Measurements from ENCODE around the gene PALLD. TPM values are rescaled to one million over a fixed set of nuclear protein-coding genes. Genes with fewer than 3 reads are reported as not detected.

PALLD gene
- total RNA-seq, 1 donor from 2014 or later = 85.7 TPM

DNA sequence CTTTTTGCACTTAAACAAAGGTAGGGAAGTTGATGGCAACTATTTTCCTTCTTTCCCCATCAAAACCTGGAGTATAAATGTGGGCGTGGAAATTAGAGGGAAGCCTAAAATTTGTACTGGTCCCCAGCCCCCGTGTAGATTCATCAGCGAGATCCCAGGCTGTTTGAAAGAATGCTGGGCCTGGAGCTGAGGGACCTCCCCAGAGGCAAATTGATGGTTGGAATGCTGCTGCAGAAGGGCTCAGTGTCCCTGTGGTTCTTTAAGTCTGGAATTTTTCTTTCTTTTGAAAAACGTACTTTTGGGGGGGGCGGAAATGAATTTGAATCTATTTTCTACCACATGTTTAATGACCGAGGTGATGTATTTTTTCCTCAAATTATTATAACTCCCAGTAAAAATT lies 316.0 kb downstream of the PALLD start:
- Histone ChIP-seq H3K4me3 (no peak overlapping the region), H3K4me1 (peaks cover 49% of the 10 kb centered on the region), H3K36me3 (no peaks in the 10 kb centered on the region), H3K9ac (no peak overlapping the region), H4K20me1 (ENCODE audit: low read depth) (no peaks in the 10 kb centered on the region), H3K79me2 (ENCODE audit: low read depth) (peaks cover 7% of the 10 kb centered on the region), H3K4me2 (peak overlapping the region; percentile 0), H3K27ac (peak overlapping the region; percentile 20), H3K27me3 (no peaks in the 10 kb centered on the region), H3F3A (ENCODE audit: low read depth) (peaks cover 35% of the 10 kb centered on the region), H2AFZ (replicated peaks) (no peak overlapping the region), H3K9me3 (ENCODE audit: low read depth) (no peaks in the 10 kb centered on the region)
- Mint-ChIP-seq H3K9me3 (peaks cover 2% of the 10 kb centered on the region), H3K27ac (peak overlapping the region; percentile 85), H3K4me1 (peaks cover 56% of the 10 kb centered on the region), H3K4me3 (no peak overlapping the region), H3K36me3 (peaks cover 9% of the 10 kb centered on the region), H3K27me3 (ENCODE audit: insufficient read depth, low read depth) (peaks cover 4% of the 10 kb centered on the region)
- TF ChIP-seq EZH2phosphoT487 (IDR thresholded peaks at IDR 0.05) (no peak), EZH2 (IDR thresholded peaks at IDR 0.05) (no peak)
- TF ChIP-seq, protein P1, sequence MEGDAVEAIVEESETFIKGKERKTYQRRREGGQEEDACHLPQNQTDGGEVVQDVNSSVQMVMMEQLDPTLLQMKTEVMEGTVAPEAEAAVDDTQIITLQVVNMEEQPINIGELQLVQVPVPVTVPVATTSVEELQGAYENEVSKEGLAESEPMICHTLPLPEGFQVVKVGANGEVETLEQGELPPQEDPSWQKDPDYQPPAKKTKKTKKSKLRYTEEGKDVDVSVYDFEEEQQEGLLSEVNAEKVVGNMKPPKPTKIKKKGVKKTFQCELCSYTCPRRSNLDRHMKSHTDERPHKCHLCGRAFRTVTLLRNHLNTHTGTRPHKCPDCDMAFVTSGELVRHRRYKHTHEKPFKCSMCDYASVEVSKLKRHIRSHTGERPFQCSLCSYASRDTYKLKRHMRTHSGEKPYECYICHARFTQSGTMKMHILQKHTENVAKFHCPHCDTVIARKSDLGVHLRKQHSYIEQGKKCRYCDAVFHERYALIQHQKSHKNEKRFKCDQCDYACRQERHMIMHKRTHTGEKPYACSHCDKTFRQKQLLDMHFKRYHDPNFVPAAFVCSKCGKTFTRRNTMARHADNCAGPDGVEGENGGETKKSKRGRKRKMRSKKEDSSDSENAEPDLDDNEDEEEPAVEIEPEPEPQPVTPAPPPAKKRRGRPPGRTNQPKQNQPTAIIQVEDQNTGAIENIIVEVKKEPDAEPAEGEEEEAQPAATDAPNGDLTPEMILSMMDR (IDR thresholded peaks at IDR 0.05) = no peak
- DNase-seq (ENCODE audit: low spot score) = peak; percentile 56

DNA sequence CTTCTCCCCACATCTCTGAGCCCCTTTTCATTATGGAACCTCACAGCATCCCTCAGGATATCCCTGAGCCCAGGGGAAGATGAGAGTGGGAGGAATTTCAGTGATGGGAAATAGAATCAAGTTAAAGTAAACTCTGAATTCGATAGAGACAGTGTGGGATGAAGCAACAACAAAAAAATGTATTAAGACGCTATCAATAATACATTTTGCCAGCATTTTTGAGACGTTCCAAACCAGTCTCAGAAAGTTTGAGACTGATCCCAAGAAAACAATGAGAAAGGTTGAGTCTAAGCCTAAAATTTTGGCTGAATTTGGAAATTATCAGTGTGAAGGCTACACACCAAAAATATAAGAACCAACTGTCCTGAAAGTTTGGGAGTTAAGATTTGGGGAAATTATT lies 317.0 kb downstream of the PALLD start:
- peak overlapping the region; percentile 89 for H3K27ac Mint-ChIP-seq
- H3K27me3 ChIP-seq = no peaks in the 10 kb centered on the region
- no peaks in the 10 kb centered on the region for H3K9me3 ChIP-seq (ENCODE audit: low read depth)
- no peak overlapping the region for H3K9ac ChIP-seq
- H3K4me3 Mint-ChIP-seq = no peak overlapping the region
- H3K36me3 Mint-ChIP-seq = peaks cover 5% of the 10 kb centered on the region
- no peak for TF ChIP-seq EZH2phosphoT487 (IDR thresholded peaks at IDR 0.05)
- no peak for TF ChIP-seq EZH2 (IDR thresholded peaks at IDR 0.05)
- TF ChIP-seq, protein P1 (IDR thresholded peaks at IDR 0.05) = no peak
- DNase-seq (ENCODE audit: low spot score) = no peak
- H3K4me3 ChIP-seq = no peak overlapping the region
- H3K4me2 ChIP-seq = no peak overlapping the region
- no peaks in the 10 kb centered on the region for H4K20me1 ChIP-seq (ENCODE audit: low read depth)
- H3F3A ChIP-seq (ENCODE audit: low read depth) = peaks cover 39% of the 10 kb centered on the region
- H3K4me1 ChIP-seq = peaks cover 60% of the 10 kb centered on the region
- peaks cover 62% of the 10 kb centered on the region for H3K4me1 Mint-ChIP-seq
- H3K36me3 ChIP-seq = no peaks in the 10 kb centered on the region
- peaks cover 4% of the 10 kb centered on the region for H3K27me3 Mint-ChIP-seq (ENCODE audit: insufficient read depth, low read depth)
- no peak overlapping the region for H2AFZ ChIP-seq (replicated peaks)
- H3K9me3 Mint-ChIP-seq = peaks cover 2% of the 10 kb centered on the region
- no peak overlapping the region for H3K27ac ChIP-seq
- H3K79me2 ChIP-seq (ENCODE audit: low read depth) = peaks cover 15% of the 10 kb centered on the region

DNA sequence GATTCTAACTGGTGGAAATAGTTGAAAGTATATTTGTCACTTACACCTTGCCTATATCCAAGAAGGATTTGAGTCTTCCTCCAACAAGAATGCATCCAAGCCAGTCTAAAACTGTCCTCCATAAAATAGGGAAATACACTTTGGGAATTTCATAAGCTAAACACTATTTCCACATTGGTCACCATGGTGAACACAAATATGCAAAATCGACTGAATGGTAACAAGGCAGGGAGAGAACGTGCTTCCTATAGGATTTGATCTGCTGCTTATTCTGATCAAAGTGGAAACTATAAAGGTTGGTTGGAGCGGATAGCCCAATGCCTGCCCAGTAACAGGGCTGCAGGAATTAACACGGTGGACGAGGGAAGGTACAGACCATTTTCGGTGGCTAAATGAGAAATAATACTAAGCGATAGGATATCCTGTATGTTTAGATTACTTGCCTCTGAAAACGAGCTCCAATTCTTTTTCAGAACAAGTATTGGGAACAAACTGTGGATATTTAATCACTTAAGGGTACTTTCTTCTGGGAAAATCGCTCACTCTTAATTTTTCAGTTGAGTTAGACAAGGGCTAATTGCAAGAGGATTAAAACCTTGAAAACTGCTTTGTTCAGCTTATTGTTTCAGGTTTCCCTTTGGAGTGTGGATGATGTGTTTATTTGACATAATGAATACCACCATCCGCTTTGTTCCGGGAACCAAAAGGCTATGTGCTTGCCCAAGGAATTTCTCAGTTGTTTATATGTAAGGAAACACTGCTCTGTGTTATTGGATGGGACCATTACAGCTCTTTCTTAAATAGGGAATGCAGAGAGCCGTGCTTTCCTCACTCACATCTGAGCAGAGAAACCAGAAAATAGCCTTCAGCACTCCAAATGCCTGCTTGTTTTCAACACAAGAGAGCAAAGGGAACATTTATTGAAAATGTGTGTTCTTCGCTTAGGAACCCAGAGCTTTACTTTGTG lies 318.8 kb downstream of the PALLD start:
- no peaks in the 10 kb centered on the region for H3K9me3 Mint-ChIP-seq
- no peaks in the 10 kb centered on the region for H4K20me1 ChIP-seq (ENCODE audit: low read depth)
- peaks cover 4% of the 10 kb centered on the region for H3K27me3 Mint-ChIP-seq (ENCODE audit: insufficient read depth, low read depth)
- H3K27ac ChIP-seq = peak overlapping the region; percentile 96
- peaks cover 56% of the 10 kb centered on the region for H3F3A ChIP-seq (ENCODE audit: low read depth)
- no peak overlapping the region for H3K4me3 Mint-ChIP-seq
- H3K4me3 ChIP-seq = no peak overlapping the region
- H3K79me2 ChIP-seq (ENCODE audit: low read depth) = peaks cover 16% of the 10 kb centered on the region
- H3K36me3 Mint-ChIP-seq = peaks cover 2% of the 10 kb centered on the region
- H3K36me3 ChIP-seq = no peaks in the 10 kb centered on the region
- TF ChIP-seq, protein P1 (IDR thresholded peaks at IDR 0.05) = no peak
- TF ChIP-seq EZH2phosphoT487 (IDR thresholded peaks at IDR 0.05) = no peak
- no peak for TF ChIP-seq EZH2 (IDR thresholded peaks at IDR 0.05)
- H3K4me1 ChIP-seq = peaks cover 73% of the 10 kb centered on the region
- peaks cover 71% of the 10 kb centered on the region for H3K4me1 Mint-ChIP-seq
- H3K4me2 ChIP-seq = peak overlapping the region; percentile 53
- H2AFZ ChIP-seq (replicated peaks) = no peak overlapping the region
- peak; percentile 68 for DNase-seq (ENCODE audit: low spot score)
- peak overlapping the region; percentile 17 for H3K9ac ChIP-seq
- peak overlapping the region; percentile 96 for H3K27ac Mint-ChIP-seq
- H3K27me3 ChIP-seq = no peaks in the 10 kb centered on the region
- H3K9me3 ChIP-seq (ENCODE audit: low read depth) = no peaks in the 10 kb centered on the region
